Measurements from ENCODE around the gene KDM4B. TPM values are rescaled to one million over a fixed set of nuclear protein-coding genes. Genes with fewer than 3 reads are reported as not detected.

KDM4B gene
- total and polyA plus RNA-seq, 2 donors from 2014 or later = 6.6 to 35.7 TPM

DNA sequence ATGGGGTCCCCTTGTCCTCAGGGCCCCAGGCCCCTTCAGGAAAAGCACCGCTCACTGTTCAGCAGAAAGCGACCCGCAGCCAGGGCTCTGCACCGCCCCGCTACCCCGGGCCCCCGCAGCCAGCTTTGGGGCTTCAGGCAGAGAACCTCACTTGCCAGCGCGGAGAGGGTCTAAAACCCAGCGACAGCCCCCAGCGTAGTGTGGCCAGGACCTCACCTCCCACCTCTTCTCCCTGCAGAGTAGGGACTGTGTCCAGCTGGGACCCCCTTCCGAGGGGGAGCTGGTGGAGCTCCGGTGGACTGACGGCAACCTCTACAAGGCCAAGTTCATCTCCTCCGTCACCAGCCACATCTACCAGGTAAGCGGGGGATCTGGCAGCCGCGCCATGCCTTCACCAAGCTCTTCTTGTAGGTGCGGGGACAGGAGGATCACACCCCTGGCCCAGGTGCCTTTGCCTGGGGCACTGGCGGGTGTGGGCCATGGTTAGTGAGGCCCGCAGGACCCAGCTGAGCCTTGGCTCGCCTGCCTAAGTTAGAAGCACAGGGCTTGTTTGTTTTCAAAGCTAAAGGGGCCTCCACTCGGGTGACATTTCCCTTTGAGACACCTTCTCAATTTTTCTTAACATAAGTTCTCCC lies 175.7 kb downstream of the KDM4B start:
- peaks cover 0 to 16% (median 2%) of the 10 kb centered on the region in 3 donors for H3K36me3 ChIP-seq (ENCODE audit: control insufficient read depth in 2 of 3, insufficient read depth in 3 of 3, low read length in 3 of 3)
- TF ChIP-seq, protein P1, sequence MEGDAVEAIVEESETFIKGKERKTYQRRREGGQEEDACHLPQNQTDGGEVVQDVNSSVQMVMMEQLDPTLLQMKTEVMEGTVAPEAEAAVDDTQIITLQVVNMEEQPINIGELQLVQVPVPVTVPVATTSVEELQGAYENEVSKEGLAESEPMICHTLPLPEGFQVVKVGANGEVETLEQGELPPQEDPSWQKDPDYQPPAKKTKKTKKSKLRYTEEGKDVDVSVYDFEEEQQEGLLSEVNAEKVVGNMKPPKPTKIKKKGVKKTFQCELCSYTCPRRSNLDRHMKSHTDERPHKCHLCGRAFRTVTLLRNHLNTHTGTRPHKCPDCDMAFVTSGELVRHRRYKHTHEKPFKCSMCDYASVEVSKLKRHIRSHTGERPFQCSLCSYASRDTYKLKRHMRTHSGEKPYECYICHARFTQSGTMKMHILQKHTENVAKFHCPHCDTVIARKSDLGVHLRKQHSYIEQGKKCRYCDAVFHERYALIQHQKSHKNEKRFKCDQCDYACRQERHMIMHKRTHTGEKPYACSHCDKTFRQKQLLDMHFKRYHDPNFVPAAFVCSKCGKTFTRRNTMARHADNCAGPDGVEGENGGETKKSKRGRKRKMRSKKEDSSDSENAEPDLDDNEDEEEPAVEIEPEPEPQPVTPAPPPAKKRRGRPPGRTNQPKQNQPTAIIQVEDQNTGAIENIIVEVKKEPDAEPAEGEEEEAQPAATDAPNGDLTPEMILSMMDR (IDR thresholded peaks at IDR 0.05; ENCODE audit: borderline replicate concordance, extremely low read depth, insufficient read depth) = no peak
- intact Hi-C loops (cut with DNase I) = no loop called here
- no peak overlapping the region for H3K27ac ChIP-seq (ENCODE audit: low read depth in 2 of 2, low read length in 2 of 2)
- H3K9ac ChIP-seq (ENCODE audit: low read length in 3 of 3) = no peak overlapping the region
- DNase-seq (peak in 2 of 5 donors; percentile 32 to 60), FAIRE-seq (no peak)
- H3K27me3 ChIP-seq (ENCODE audit: control insufficient read depth, insufficient read depth, low read length) = no peaks in the 10 kb centered on the region
- H3K4me3 ChIP-seq (ENCODE audit: low read length in 3 of 3) = no peak overlapping the region
- no peaks in the 10 kb centered on the region for H3K9me3 ChIP-seq (ENCODE audit: control insufficient read depth in 2 of 3, insufficient read depth in 1 of 3, low read length in 3 of 3)
- H3K4me1 ChIP-seq (ENCODE audit: control insufficient read depth in 2 of 3, insufficient read depth in 2 of 3, low read depth in 1 of 3, low read length in 3 of 3) = no peaks in the 10 kb centered on the region

DNA sequence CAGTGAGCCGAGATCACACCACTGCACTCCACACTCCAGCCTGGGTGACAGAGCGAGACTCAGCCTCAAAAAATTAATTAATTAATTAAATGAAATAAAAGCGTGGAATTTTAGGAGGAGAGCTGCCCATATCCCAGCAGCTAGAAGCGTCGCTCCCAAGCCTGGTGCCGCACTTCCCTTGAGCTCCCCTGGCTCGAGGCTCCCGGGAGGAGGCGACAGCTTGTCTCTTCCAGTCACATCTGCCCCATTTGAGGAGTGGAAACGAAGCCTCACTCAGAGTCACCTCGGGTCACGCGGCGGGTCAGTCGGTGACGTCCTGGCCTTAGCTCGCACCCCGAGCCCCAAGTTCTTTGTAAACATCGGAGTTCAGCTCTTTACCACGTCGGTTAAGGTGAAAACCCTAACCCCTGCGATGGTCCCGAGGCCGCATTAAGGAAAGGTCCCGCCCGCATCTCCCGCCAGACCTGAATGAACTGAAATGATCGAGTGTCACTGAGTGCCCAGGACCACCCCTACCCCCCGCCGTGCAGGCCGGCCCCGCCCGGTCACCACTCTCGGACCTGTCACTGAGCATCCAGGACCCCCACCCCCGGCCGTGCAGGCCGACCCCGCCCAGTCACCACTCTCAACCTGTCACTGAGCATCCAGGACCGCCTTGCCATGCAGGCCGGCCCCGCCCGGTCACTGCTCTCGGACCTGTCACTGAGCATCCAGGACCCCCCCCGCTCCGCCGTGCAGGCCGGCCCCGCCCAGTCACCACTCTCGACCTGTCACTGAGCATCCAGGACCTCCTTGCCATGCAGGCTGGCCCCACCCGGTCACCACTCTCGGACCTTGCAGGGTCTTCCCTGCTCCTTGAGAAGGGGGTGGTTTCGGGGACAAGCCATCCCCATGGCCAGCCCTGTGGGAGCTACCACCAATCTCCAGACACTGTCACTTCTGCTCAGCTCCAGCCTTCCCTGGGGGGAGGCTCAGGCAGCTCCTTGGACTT lies 176.9 kb downstream of the KDM4B start:
- Histone ChIP-seq H3K4me1 (ENCODE audit: control insufficient read depth in 2 of 3, insufficient read depth in 2 of 3, low read depth in 1 of 3, low read length in 3 of 3) (no peaks in the 10 kb centered on the region), H3K36me3 (ENCODE audit: control insufficient read depth in 2 of 3, insufficient read depth in 3 of 3, low read length in 3 of 3) (peaks cover 0 to 11% (median 2%) of the 10 kb centered on the region in 3 donors), H3K4me3 (ENCODE audit: low read length in 3 of 3) (no peak overlapping the region), H3K27ac (ENCODE audit: low read depth in 2 of 2, low read length in 2 of 2) (no peak overlapping the region), H3K9ac (ENCODE audit: low read length in 3 of 3) (no peak overlapping the region), H3K27me3 (ENCODE audit: control insufficient read depth, insufficient read depth, low read length) (no peaks in the 10 kb centered on the region), H3K9me3 (ENCODE audit: control insufficient read depth in 2 of 3, insufficient read depth in 1 of 3, low read length in 3 of 3) (no peaks in the 10 kb centered on the region)
- FAIRE-seq (no peak), DNase-seq (peak in 2 of 5 donors; percentile 45 to 81)
- TF ChIP-seq, protein P1 (IDR thresholded peaks at IDR 0.05; ENCODE audit: borderline replicate concordance, extremely low read depth, insufficient read depth) = no peak
- intact Hi-C loops (cut with DNase I) = no loop called here

DNA sequence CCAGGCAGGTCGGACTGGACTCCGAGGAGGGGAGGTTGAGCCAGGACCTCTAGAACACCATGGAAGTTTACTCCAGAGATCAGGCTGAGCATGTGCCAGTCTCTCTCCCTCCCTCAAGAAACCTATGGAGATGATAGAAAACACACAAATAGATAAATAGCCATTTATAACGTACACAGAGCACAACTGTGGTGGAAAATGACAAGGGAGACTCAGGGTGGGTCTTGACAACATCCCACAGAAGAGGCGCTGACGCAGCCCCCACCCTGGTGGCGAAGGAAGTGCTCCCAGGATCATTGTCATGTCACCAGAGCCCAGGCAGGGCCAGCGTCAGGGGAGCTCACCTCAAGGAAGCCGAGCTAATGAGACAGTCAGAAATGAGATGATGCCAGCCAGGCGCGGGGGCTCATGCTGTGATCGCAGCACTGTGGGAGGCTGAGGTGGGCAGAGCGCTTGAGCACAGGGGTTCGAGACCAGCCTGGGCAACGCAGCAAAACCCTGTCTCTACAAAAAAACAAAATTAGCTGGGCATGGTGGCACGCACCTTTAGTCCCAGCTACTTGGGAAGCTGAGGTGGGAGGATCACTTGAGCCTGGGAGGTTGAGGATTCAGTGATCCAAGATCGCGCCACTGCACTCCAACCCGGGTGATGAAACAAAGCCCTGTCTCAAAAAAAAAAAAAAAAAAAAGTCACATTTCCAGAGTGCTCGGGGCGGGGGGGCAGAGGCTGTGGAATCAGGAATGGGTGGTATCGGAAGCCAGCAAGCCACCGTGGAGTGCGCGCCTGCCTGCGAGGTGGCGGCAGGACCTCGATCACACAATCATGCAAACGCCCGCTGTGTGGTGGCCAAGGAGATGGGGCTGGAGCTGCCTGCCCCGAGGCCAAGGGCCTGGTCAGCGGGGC lies 178.4 kb downstream of the KDM4B start:
- H3K27ac ChIP-seq (ENCODE audit: low read depth in 2 of 2, low read length in 2 of 2) = no peak overlapping the region
- H3K4me3 ChIP-seq (ENCODE audit: low read length in 3 of 3) = no peak overlapping the region
- H3K9me3 ChIP-seq (ENCODE audit: control insufficient read depth in 2 of 3, insufficient read depth in 1 of 3, low read length in 3 of 3) = no peaks in the 10 kb centered on the region
- TF ChIP-seq, protein P1 (IDR thresholded peaks at IDR 0.05; ENCODE audit: borderline replicate concordance, extremely low read depth, insufficient read depth) = no peak
- FAIRE-seq (no peak), DNase-seq (no peak)
- H3K36me3 ChIP-seq (ENCODE audit: control insufficient read depth in 2 of 3, insufficient read depth in 3 of 3, low read length in 3 of 3) = peaks cover 0 to 11% (median 2%) of the 10 kb centered on the region in 3 donors
- H3K27me3 ChIP-seq (ENCODE audit: control insufficient read depth, insufficient read depth, low read length) = no peaks in the 10 kb centered on the region
- H3K9ac ChIP-seq (ENCODE audit: low read length in 3 of 3) = no peak overlapping the region
- intact Hi-C loops (cut with DNase I) = no loop called here
- H3K4me1 ChIP-seq (ENCODE audit: control insufficient read depth in 2 of 3, insufficient read depth in 2 of 3, low read depth in 1 of 3, low read length in 3 of 3) = no peaks in the 10 kb centered on the region
